ENCODE results near the gene ADGRE3. TPM values are rescaled to one million over a fixed set of nuclear protein-coding genes. Genes with fewer than 3 reads are reported as not detected.

ADGRE3 gene
- total RNA-seq, 1 donor from 2014 or later = not detected

DNA sequence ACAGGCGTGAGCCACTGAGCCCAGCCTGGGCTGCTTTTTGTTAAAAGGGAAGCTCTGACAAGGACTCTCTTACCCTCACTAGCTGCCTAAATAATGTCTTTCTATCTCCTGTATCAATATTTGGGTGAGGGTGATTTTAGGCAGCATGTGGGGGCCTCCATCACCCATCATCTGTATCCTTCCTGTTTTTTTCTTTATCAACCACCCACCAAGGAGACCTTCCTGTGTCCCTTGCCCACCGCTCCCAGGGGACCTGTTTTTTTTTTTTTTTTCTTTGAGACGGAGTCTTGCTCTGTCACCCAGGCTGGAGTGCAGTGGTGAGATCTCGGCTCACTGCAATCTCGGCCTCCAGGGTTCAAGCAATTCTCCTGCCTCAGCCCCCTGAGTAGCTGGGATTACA lies 97.4 kb downstream of the ADGRE3 start:
- no peak overlapping the region for H3K9ac ChIP-seq
- peaks cover 5% of the 10 kb centered on the region for H3K4me1 ChIP-seq
- no peaks in the 10 kb centered on the region for H3K36me3 ChIP-seq
- no peaks in the 10 kb centered on the region for H3K36me3 Mint-ChIP-seq
- H3K27ac Mint-ChIP-seq = no peak overlapping the region
- no peak for TF ChIP-seq EZH2 (IDR thresholded peaks at IDR 0.05)
- TF ChIP-seq EZH2phosphoT487 (IDR thresholded peaks at IDR 0.05) = no peak
- TF ChIP-seq, protein P1, sequence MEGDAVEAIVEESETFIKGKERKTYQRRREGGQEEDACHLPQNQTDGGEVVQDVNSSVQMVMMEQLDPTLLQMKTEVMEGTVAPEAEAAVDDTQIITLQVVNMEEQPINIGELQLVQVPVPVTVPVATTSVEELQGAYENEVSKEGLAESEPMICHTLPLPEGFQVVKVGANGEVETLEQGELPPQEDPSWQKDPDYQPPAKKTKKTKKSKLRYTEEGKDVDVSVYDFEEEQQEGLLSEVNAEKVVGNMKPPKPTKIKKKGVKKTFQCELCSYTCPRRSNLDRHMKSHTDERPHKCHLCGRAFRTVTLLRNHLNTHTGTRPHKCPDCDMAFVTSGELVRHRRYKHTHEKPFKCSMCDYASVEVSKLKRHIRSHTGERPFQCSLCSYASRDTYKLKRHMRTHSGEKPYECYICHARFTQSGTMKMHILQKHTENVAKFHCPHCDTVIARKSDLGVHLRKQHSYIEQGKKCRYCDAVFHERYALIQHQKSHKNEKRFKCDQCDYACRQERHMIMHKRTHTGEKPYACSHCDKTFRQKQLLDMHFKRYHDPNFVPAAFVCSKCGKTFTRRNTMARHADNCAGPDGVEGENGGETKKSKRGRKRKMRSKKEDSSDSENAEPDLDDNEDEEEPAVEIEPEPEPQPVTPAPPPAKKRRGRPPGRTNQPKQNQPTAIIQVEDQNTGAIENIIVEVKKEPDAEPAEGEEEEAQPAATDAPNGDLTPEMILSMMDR (IDR thresholded peaks at IDR 0.05) = no peak
- no peak overlapping the region for H2AFZ ChIP-seq (replicated peaks)
- no peak overlapping the region for H3K4me3 Mint-ChIP-seq
- H3K27me3 Mint-ChIP-seq (ENCODE audit: insufficient read depth, low read depth) = peaks cover 8% of the 10 kb centered on the region
- peaks cover 6% of the 10 kb centered on the region for H3K4me1 Mint-ChIP-seq
- no peaks in the 10 kb centered on the region for H3K79me2 ChIP-seq (ENCODE audit: low read depth)
- no peak overlapping the region for H3K4me3 ChIP-seq
- peaks cover 7% of the 10 kb centered on the region for H3F3A ChIP-seq (ENCODE audit: low read depth)
- H3K27me3 ChIP-seq = no peaks in the 10 kb centered on the region
- H3K9me3 Mint-ChIP-seq = no peaks in the 10 kb centered on the region
- H3K4me2 ChIP-seq = no peak overlapping the region
- no peak for DNase-seq (ENCODE audit: low spot score)
- no peak overlapping the region for H3K27ac ChIP-seq
- no peaks in the 10 kb centered on the region for H4K20me1 ChIP-seq (ENCODE audit: low read depth)
- H3K9me3 ChIP-seq (ENCODE audit: low read depth) = no peaks in the 10 kb centered on the region

DNA sequence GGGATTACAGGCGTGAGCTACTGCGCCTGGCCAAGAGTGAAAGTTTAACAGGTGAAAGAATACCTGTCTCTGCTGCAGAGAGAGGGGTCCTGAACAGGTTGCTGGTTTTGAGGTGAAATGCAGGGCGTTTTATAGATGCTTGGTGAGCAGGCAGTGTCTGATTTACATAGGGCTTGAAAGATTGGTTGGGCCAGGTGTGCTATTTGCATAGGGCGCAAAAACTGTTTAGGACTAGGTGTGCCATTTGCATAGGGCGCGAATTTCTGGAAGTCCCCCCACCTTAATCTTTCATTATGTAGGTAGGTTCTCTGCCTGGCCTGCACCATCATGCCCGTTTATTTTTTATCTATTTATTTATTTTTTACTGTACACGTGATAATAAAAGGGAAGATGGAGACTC lies 98.3 kb downstream of the ADGRE3 start:
- peaks cover 5% of the 10 kb centered on the region for H3K4me1 ChIP-seq
- no peak overlapping the region for H3K4me3 Mint-ChIP-seq
- DNase-seq (ENCODE audit: low spot score) = no peak

DNA sequence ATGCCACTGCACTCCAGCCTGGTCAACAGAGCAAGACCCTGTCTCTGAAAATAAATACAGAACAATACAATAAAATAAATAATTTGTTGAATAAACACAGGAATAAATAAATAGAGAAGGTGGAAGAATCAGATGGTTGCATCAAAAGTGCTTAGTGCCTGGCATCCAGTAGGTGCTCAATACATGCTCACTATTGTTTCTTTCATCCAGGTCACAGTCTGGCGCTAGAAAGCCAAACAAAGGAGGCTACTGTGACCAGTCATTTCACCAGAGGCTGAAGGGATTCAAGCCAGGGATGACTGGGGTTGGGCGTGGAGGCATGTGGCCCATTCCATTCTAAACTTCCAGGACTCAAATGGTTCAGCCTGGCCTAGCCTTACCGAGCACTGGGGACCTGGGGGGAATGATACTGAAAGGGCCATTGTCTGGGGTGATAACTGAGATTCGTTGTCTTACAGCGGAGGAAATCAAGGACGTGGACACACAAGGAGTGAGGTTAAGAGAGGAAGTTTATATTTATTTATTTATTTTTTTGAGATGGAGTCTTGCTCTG lies 99.1 kb downstream of the ADGRE3 start:
- Histone ChIP-seq H3K9me3 (ENCODE audit: low read depth) (no peaks in the 10 kb centered on the region), H3K4me3 (no peak overlapping the region), H3K4me2 (no peak overlapping the region), H3K27ac (no peak overlapping the region), H4K20me1 (ENCODE audit: low read depth) (peaks cover 8% of the 10 kb centered on the region), H3K4me1 (peaks cover 12% of the 10 kb centered on the region), H3K79me2 (ENCODE audit: low read depth) (peaks cover 14% of the 10 kb centered on the region), H3K27me3 (no peaks in the 10 kb centered on the region), H2AFZ (replicated peaks) (no peak overlapping the region), H3F3A (ENCODE audit: low read depth) (peaks cover 7% of the 10 kb centered on the region), H3K9ac (no peak overlapping the region), H3K36me3 (no peaks in the 10 kb centered on the region)
- TF ChIP-seq, protein P1 (IDR thresholded peaks at IDR 0.05) = no peak
- TF ChIP-seq EZH2phosphoT487 (IDR thresholded peaks at IDR 0.05) = no peak
- TF ChIP-seq EZH2 (IDR thresholded peaks at IDR 0.05) = no peak
- no peak for DNase-seq (ENCODE audit: low spot score)
- peaks cover 14% of the 10 kb centered on the region for H3K4me1 Mint-ChIP-seq
- H3K36me3 Mint-ChIP-seq = no peaks in the 10 kb centered on the region
- H3K27me3 Mint-ChIP-seq (ENCODE audit: insufficient read depth, low read depth) = peaks cover 5% of the 10 kb centered on the region
- no peak overlapping the region for H3K27ac Mint-ChIP-seq
- no peak overlapping the region for H3K4me3 Mint-ChIP-seq
- no peaks in the 10 kb centered on the region for H3K9me3 Mint-ChIP-seq

More for the DNA sequence above, 98.3 kb downstream of the ADGRE3 start:
- Histone ChIP-seq H3K4me2 (no peak overlapping the region), H3K36me3 (no peaks in the 10 kb centered on the region), H3K4me3 (no peak overlapping the region), H3K9me3 (ENCODE audit: low read depth) (no peaks in the 10 kb centered on the region), H3K9ac (no peak overlapping the region), H4K20me1 (ENCODE audit: low read depth) (peaks cover under 1% of the 10 kb centered on the region), H3F3A (ENCODE audit: low read depth) (peaks cover 7% of the 10 kb centered on the region), H3K27ac (no peak overlapping the region), H3K27me3 (no peaks in the 10 kb centered on the region), H3K79me2 (ENCODE audit: low read depth) (peaks cover 5% of the 10 kb centered on the region), H2AFZ (replicated peaks) (no peak overlapping the region)
- no peak overlapping the region for H3K27ac Mint-ChIP-seq
- no peaks in the 10 kb centered on the region for H3K36me3 Mint-ChIP-seq
- H3K27me3 Mint-ChIP-seq (ENCODE audit: insufficient read depth, low read depth) = peaks cover 7% of the 10 kb centered on the region
- no peak for TF ChIP-seq EZH2phosphoT487 (IDR thresholded peaks at IDR 0.05)
- TF ChIP-seq, protein P1 (IDR thresholded peaks at IDR 0.05) = no peak
- no peak for TF ChIP-seq EZH2 (IDR thresholded peaks at IDR 0.05)
- H3K9me3 Mint-ChIP-seq = no peaks in the 10 kb centered on the region
- peaks cover 8% of the 10 kb centered on the region for H3K4me1 Mint-ChIP-seq
